Activated T-cell treated with anti-CD3 and anti-CD28 coated beads for 1 hour (primary cell): Measurements from ENCODE around the gene GFY.

ENCODE experiments used
- DNase-seq: peaks from one replicate; pipeline ENCODE4 v3.0.0-alpha.2; 2020; ENCODE audit warnings: low read depth

GFY gene

GRCh38 chr19:49428547-49429451 is 3.6 kb downstream of the GFY start:
- DNase-seq, result no peak

GRCh38 chr19:49430172-49430677 is 5.0 kb downstream of the GFY start:
- no peak for DNase-seq

- no peak for DNase-seq
Measured at GRCh38 chr19:49430678-49431329, 5.6 kb downstream of the GFY start.

GRCh38 chr19:49431330-49431749 is 6.2 kb downstream of the GFY start:
- no peak for DNase-seq

GRCh38 chr19:49432141-49433073 is 7.2 kb downstream of the GFY start:
- no peak for DNase-seq

GRCh38 chr19:49433240-49433901 is 8.2 kb downstream of the GFY start:
- DNase-seq, result no peak

- no peak for DNase-seq
Measured at GRCh38 chr19:49434907-49435583, 9.9 kb downstream of the GFY start.

GRCh38 chr19:49435670-49436069 is 10.5 kb downstream of the GFY start:
- DNase-seq, result no peak

GRCh38 chr19:49436381-49437017 is 11.3 kb downstream of the GFY start:
- DNase-seq, result no peak

- DNase-seq, result no peak
Measured at GRCh38 chr19:49437231-49437630, 12.0 kb downstream of the GFY start.

- DNase-seq, result no peak
Measured at GRCh38 chr19:49438261-49438660, 13.1 kb downstream of the GFY start.

- no peak for DNase-seq
Measured at GRCh38 chr19:49439836-49440235, 14.6 kb downstream of the GFY start.

- no peak for DNase-seq
Measured at GRCh38 chr19:49440439-49441209, 15.4 kb downstream of the GFY start.

- DNase-seq, result no peak
Measured at GRCh38 chr19:49441210-49441959, 16.2 kb downstream of the GFY start, which contains the start of gene SLC17A7. Gene SLC17A7, minus strand, starts transcription at chr19:49441527. Its CDS starts 148 bp downstream, at chr19:49441379.

- DNase-seq, result no peak
Measured at GRCh38 chr19:49441960-49442350, 16.8 kb downstream of the GFY start.

GRCh38 chr19:49442354-49442753 is 17.2 kb downstream of the GFY start:
- no peak for DNase-seq

GRCh38 chr19:49442771-49443365 is 17.7 kb downstream of the GFY start:
- DNase-seq, result no peak

GRCh38 chr19:49443366-49444099 is 18.3 kb downstream of the GFY start:
- peak; percentile 91 for DNase-seq
